GM04504 (cell line): ENCODE results near the gene ATG4C.
"Not testable (repeated sequence)": the region's sequence is repeated elsewhere in the genome, so short reads cannot be mapped to it uniquely, and the experiment has no call there.

Experiments used
- DNase-seq: peaks from one replicate; pipeline ENCODE4 v3.0.0-alpha.2; 2012; ENCODE audit warnings: low read depth

The ATG4C gene

GRCh38 chr1:62774971-62775595 lies 8.8 kb upstream of the ATG4C start:
- DNase-seq = no peak

- no peak for DNase-seq
These were observed 5.7 kb upstream of the ATG4C start for GRCh38 chr1:62778208-62778607.

GRCh38 chr1:62781841-62782543 lies 1.9 kb upstream of the ATG4C start:
- DNase-seq = peak; percentile 56

- not testable (repeated sequence) for DNase-seq
These were observed 1.3 kb upstream of the ATG4C start for GRCh38 chr1:62782544-62783212.

GRCh38 chr1:62784509-62785365 lies 805 bp downstream of the ATG4C start:
- DNase-seq = no peak

- DNase-seq = no peak
These were observed 6.8 kb downstream of the ATG4C start for GRCh38 chr1:62790716-62791115.

- no peak for DNase-seq
These were observed 10.1 kb downstream of the ATG4C start for GRCh38 chr1:62794053-62794452.

GRCh38 chr1:62796221-62796620 lies 12.3 kb downstream of the ATG4C start:
- no peak for DNase-seq

- DNase-seq = no peak
These were observed 15.8 kb downstream of the ATG4C start for GRCh38 chr1:62799688-62800087.

GRCh38 chr1:62800281-62800680 lies 16.3 kb downstream of the ATG4C start:
- DNase-seq = no peak

GRCh38 chr1:62800825-62801306 lies 16.9 kb downstream of the ATG4C start:
- DNase-seq = no peak

- DNase-seq = no peak
These were observed 25.9 kb downstream of the ATG4C start for GRCh38 chr1:62809788-62810187.

GRCh38 chr1:62810420-62811274 lies 26.7 kb downstream of the ATG4C start:
- no peak for DNase-seq

GRCh38 chr1:62823556-62823955 lies 39.6 kb downstream of the ATG4C start:
- DNase-seq = no peak

- DNase-seq = no peak
These were observed 43.0 kb downstream of the ATG4C start for GRCh38 chr1:62826901-62827300.

GRCh38 chr1:62827786-62828185 lies 43.9 kb downstream of the ATG4C start:
- not testable (repeated sequence) for DNase-seq

- DNase-seq = no peak
These were observed 48.3 kb downstream of the ATG4C start for GRCh38 chr1:62832276-62832675.

- DNase-seq = no peak
These were observed 49.6 kb downstream of the ATG4C start for GRCh38 chr1:62833529-62833928.

- no peak for DNase-seq
These were observed 50.5 kb downstream of the ATG4C start for GRCh38 chr1:62834400-62834961.

GRCh38 chr1:62836856-62837540 lies 53.1 kb downstream of the ATG4C start:
- no peak for DNase-seq
